SK-N-SH (cell line): ENCODE measurements around the gene FAM20A. TPM values are rescaled to one million over a fixed set of nuclear protein-coding genes. Genes with fewer than 3 reads are reported as not detected.
A peak's percentile ranks its signal among the peaks of the same experiment; 100 is the strongest.

Source experiments
- CHD2 ChIP-seq: fragments of 150-350 bp; IDR thresholded peaks from 2 replicates; pipeline ENCODE4 v1.6.1; 2018; ENCODE audit warnings: low read length; ENCODE audit not compliant: partially characterized antibody
- ELF1 ChIP-seq: IDR thresholded peaks from 2 replicates; pipeline ENCODE4 v1.4.0; 2012
- EP300 ChIP-seq, 2 experiments: IDR thresholded peaks; 2 replicates each; pipeline versions ENCODE4 v1.4.0 to v1.6.1; 2012; ENCODE audit warnings: borderline replicate concordance in 1 of 2, low read depth in 1 of 2, low read length in 1 of 2
- FOSL2 ChIP-seq: IDR thresholded peaks from 2 replicates; pipeline ENCODE4 v1.4.0; 2012; ENCODE audit warnings: low read depth, mild to moderate bottlenecking, moderate library complexity, borderline replicate concordance
- FOXJ3 ChIP-seq: sonication (generic); formaldehyde crosslinking; IDR thresholded peaks from 2 replicates; pipeline ENCODE4 v1.5.1; 2020; ENCODE audit warnings: mild to moderate bottlenecking, missing genetic modification reagents
- FOXM1 ChIP-seq: IDR thresholded peaks from 2 replicates; pipeline ENCODE4 v1.4.0; 2012; ENCODE audit warnings: low read depth, mild to moderate bottlenecking
- GABPA ChIP-seq: IDR thresholded peaks from 2 replicates; pipeline ENCODE4 v1.4.0; 2012; ENCODE audit warnings: low read depth, mild to moderate bottlenecking
- GATA2 ChIP-seq: sonication (generic); formaldehyde crosslinking; IDR thresholded peaks from 2 replicates; pipeline ENCODE4 v1.5.0; 2020; ENCODE audit warnings: mild to moderate bottlenecking, missing genetic modification reagents
- MXI1 ChIP-seq: IDR thresholded peaks from 2 replicates; pipeline ENCODE4 v1.6.1; 2012; ENCODE audit warnings: mild to moderate bottlenecking, low read depth, low read length, improper control_type of control experiment
- NFIC ChIP-seq: IDR thresholded peaks from 2 replicates; pipeline ENCODE4 v1.4.0; 2012; ENCODE audit warnings: borderline replicate concordance
- NRF1 ChIP-seq: IDR thresholded peaks from 2 replicates; pipeline ENCODE4 v1.6.1; 2012; ENCODE audit warnings: low read depth, mild to moderate bottlenecking, low read length
- RAD21 ChIP-seq: IDR thresholded peaks from 2 replicates; pipeline ENCODE4 v1.6.1; 2012; ENCODE audit warnings: mild to moderate bottlenecking, low read length
- RCOR1 ChIP-seq: fragments of 150-350 bp; IDR thresholded peaks from 2 replicates; pipeline ENCODE4 v1.6.1; 2017; ENCODE audit warnings: antibody characterized with exemption, low read length
- RFX5 ChIP-seq: IDR thresholded peaks from 2 replicates; pipeline ENCODE4 v1.6.1; 2012; ENCODE audit warnings: mild to moderate bottlenecking, improper control_type of control experiment, low read length
- RXRA ChIP-seq: IDR thresholded peaks from 2 replicates; pipeline ENCODE4 v1.4.0; 2012; ENCODE audit warnings: low read depth, mild to moderate bottlenecking, borderline replicate concordance
- SIN3A ChIP-seq: IDR thresholded peaks from 2 replicates; pipeline ENCODE4 v1.6.1; 2012; ENCODE audit warnings: low read depth, mild to moderate bottlenecking, low read length, moderate library complexity, borderline replicate concordance
- SMC3 ChIP-seq: IDR thresholded peaks from 2 replicates; pipeline ENCODE4 v1.6.1; 2012; ENCODE audit warnings: low read depth, low read length, improper control_type of control experiment
- TAF1 ChIP-seq: IDR thresholded peaks from 2 replicates; pipeline ENCODE4 v1.6.1; 2012; ENCODE audit warnings: low read depth, mild to moderate bottlenecking, low read length, moderate library complexity, borderline replicate concordance
- YY1 ChIP-seq: IDR thresholded peaks from 2 replicates; pipeline ENCODE4 v1.4.0; 2012; ENCODE audit warnings: low read depth, mild to moderate bottlenecking
- polyA plus RNA-seq, 3 experiments: library from polyadenylated mRNA; depleted of rRNA; stranded (reverse); fragments of >200 nt; gene quantifications; 2 replicates each; pipeline ENCODE4 v1.2.3, GENCODE V29; 2012
- TF ChIP-seq, protein P1 (sequence below): fragments of 150-350 bp; IDR thresholded peaks from 2 replicates; pipeline ENCODE4 v1.6.1; 2016; ENCODE audit warnings: mild to moderate bottlenecking, low read depth, low read length
- TF ChIP-seq, protein P2 (sequence below): IDR thresholded peaks from 2 replicates; pipeline ENCODE4 v1.4.0; 2012; ENCODE audit warnings: low read depth, borderline replicate concordance
- TF ChIP-seq, protein P3 (sequence below): IDR thresholded peaks from 2 replicates; pipeline ENCODE4; 2012
- TF ChIP-seq, protein P4 (sequence below): fragments of 150-350 bp; IDR thresholded peaks from 2 replicates; pipeline ENCODE4 v1.6.1; 2017; ENCODE audit warnings: antibody characterized with exemption, low read length, low read depth, borderline replicate concordance
- TF ChIP-seq, protein P5 (sequence below): IDR thresholded peaks from 2 replicates; pipeline ENCODE4 v1.4.0; 2012; ENCODE audit warnings: low read depth

FAM20A gene
- polyA plus RNA-seq, 1 of the 3 experiments (the other 2 are of a cell fraction) = not detected

DNA sequence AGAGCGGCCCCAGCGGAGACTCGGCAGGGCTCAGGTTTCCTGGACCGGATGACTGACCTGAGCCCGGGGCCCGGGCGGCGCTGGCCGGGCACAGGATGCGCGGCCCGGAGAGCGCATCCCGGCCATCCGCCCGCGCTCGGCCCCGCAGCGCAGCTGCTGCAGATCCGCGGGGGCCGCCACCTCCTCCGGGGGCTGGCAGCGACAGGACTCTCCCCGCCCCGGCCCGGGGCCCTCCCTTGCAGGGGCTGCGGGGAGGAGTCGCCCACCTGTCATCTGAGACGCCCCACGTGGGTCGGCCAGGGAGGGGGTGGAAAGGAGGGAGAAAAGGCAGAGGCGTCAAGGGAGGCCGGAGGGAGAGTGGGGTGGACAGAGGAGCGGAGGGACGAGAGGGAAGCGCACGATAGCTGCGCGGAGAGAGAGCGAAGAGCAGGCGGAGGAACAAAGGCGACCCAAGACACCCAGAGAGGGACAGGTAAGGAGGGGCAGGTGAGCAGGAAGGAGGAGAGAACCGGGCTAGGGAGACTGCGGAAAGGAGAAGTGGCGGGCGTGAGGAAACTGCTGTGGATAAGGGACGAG is 89.4 kb downstream of the FAM20A start (continued):
- TF ChIP-seq CHD2 = peak; percentile 25
- TF ChIP-seq, protein P1, sequence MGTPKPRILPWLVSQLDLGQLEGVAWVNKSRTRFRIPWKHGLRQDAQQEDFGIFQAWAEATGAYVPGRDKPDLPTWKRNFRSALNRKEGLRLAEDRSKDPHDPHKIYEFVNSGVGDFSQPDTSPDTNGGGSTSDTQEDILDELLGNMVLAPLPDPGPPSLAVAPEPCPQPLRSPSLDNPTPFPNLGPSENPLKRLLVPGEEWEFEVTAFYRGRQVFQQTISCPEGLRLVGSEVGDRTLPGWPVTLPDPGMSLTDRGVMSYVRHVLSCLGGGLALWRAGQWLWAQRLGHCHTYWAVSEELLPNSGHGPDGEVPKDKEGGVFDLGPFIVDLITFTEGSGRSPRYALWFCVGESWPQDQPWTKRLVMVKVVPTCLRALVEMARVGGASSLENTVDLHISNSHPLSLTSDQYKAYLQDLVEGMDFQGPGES = no peak
- TF ChIP-seq FOXJ3 (CRISPR knock-in tag) = 0 out of 2 replicates have a peak, but pooled peaks have one; percentile 52
- no peak for TF ChIP-seq NRF1
- TF ChIP-seq, protein P2, sequence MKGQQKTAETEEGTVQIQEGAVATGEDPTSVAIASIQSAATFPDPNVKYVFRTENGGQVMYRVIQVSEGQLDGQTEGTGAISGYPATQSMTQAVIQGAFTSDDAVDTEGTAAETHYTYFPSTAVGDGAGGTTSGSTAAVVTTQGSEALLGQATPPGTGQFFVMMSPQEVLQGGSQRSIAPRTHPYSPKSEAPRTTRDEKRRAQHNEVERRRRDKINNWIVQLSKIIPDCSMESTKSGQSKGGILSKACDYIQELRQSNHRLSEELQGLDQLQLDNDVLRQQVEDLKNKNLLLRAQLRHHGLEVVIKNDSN = peak; percentile 91
- TF ChIP-seq ELF1 = 0 out of 2 replicates have a peak, but pooled peaks have one; percentile 9
- 0 out of 2 replicates have a peak, but pooled peaks have one; percentile 3 for TF ChIP-seq RAD21
- TF ChIP-seq FOSL2 = no peak
- no peak for TF ChIP-seq RFX5
- TF ChIP-seq MXI1 = peak; percentile 98
- TF ChIP-seq SIN3A = peak; percentile 81; the same call in 1 of the 2 replicates
- TF ChIP-seq EP300 (IDR thresholded peaks at IDR 0.05; ENCODE audit: borderline replicate concordance in 1 of 2, low read depth in 1 of 2, low read length in 1 of 2) = no peak
- TF ChIP-seq, protein P3, sequence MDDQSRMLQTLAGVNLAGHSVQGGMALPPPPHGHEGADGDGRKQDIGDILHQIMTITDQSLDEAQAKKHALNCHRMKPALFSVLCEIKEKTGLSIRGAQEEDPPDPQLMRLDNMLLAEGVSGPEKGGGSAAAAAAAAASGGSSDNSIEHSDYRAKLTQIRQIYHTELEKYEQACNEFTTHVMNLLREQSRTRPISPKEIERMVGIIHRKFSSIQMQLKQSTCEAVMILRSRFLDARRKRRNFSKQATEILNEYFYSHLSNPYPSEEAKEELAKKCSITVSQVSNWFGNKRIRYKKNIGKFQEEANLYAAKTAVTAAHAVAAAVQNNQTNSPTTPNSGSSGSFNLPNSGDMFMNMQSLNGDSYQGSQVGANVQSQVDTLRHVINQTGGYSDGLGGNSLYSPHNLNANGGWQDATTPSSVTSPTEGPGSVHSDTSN = peak; percentile 35
- no peak for TF ChIP-seq GABPA
- TF ChIP-seq GATA2 = no peak
- TF ChIP-seq RXRA = no peak
- TF ChIP-seq, protein P4, sequence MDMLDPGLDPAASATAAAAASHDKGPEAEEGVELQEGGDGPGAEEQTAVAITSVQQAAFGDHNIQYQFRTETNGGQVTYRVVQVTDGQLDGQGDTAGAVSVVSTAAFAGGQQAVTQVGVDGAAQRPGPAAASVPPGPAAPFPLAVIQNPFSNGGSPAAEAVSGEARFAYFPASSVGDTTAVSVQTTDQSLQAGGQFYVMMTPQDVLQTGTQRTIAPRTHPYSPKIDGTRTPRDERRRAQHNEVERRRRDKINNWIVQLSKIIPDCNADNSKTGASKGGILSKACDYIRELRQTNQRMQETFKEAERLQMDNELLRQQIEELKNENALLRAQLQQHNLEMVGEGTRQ = peak; percentile 51
- no peak for TF ChIP-seq SMC3
- TF ChIP-seq NFIC = no peak
- TF ChIP-seq, protein P5, sequence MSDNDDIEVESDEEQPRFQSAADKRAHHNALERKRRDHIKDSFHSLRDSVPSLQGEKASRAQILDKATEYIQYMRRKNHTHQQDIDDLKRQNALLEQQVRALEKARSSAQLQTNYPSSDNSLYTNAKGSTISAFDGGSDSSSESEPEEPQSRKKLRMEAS = peak; percentile 96
- TF ChIP-seq YY1 = no peak
- no peak for TF ChIP-seq FOXM1
- no peak; the same call in 1 of the 2 replicates for TF ChIP-seq RCOR1
- peak; percentile 62 for TF ChIP-seq TAF1
